GM19468 (cell line): Measurements from ENCODE around the gene ARHGAP25.

Experiments
- ATAC-seq: cut with Tn5 transposase; IDR thresholded peaks from one replicate; pipeline ENCODE4 v1.9.1; 2021; ENCODE audit warnings: mild to moderate bottlenecking, moderate library complexity, moderate number of reproducible peaks; ENCODE audit not compliant: unreplicated experiment; ENCODE audit errors: extremely low read depth

Gene ARHGAP25, protein sequence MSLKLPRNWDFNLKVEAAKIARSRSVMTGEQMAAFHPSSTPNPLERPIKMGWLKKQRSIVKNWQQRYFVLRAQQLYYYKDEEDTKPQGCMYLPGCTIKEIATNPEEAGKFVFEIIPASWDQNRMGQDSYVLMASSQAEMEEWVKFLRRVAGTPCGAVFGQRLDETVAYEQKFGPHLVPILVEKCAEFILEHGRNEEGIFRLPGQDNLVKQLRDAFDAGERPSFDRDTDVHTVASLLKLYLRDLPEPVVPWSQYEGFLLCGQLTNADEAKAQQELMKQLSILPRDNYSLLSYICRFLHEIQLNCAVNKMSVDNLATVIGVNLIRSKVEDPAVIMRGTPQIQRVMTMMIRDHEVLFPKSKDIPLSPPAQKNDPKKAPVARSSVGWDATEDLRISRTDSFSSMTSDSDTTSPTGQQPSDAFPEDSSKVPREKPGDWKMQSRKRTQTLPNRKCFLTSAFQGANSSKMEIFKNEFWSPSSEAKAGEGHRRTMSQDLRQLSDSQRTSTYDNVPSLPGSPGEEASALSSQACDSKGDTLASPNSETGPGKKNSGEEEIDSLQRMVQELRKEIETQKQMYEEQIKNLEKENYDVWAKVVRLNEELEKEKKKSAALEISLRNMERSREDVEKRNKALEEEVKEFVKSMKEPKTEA

DNA sequence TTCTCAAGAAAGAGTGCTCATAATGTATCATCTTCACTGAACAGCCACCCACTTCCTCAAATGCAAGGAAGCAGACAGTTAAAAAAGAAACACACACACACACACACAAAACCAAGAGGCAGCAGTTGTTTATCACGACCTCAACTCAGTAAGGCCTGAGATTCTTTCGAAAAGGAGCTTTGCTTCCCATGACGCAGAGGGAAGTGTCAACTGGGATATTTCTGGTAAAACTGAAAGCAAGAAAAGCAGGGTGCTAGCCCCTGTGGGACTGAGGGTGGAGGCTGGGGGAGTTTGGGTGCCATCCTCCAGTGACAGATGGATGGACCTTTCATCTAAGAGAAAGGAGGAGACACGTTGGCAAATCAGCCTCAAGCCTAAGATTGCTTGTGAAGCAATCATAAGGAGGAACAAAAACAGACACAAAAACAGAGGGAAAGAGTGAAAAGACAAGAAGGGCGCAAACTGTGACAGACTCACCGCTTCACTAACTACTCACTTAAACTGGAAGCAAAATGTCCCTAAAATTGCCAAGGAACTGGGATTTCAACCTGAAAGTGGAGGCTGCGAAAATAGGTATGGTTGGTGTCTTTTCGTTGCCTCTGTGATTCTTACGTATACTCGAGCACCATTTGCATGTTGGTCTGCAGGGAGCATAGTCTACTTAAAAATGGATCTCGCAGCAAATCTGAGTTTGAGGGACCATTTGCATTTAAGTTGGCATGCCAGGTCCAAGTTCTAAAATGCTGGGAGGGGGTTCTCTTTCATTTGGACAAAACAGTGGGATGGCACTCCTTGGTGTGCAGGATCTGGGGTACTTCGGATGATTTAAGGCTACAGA lies at the start of gene ARHGAP25:
Gene ARHGAP25 (plus strand): TSS at position 124 of the 838 bp plus-strand sequence. CDS start 389 bp downstream, at position 513.
- ATAC-seq = no peak

DNA sequence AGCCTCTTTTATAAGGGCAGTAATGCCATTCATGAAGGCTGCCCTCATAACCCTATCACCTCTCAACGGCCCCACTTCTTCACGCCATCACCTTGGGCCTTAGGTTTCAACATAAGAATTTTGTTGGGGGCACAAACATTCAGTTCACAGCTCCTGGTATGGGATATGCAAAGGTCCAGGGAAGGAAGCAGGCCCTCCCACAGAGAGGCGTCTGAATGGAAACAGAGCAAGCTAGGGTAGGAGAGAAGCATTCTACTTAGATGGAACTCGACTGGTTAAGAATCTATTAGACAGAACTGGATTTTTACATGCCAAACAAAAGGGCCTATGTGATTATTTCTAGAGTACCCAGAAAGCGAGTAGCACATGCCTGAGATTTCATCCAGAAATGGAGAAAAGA lies 48.4 kb upstream of the ARHGAP25 start:
- no peak for ATAC-seq

GRCh38 chr2:68687018-68687417 lies 47.6 kb upstream of the ARHGAP25 start:
- no peak for ATAC-seq

DNA sequence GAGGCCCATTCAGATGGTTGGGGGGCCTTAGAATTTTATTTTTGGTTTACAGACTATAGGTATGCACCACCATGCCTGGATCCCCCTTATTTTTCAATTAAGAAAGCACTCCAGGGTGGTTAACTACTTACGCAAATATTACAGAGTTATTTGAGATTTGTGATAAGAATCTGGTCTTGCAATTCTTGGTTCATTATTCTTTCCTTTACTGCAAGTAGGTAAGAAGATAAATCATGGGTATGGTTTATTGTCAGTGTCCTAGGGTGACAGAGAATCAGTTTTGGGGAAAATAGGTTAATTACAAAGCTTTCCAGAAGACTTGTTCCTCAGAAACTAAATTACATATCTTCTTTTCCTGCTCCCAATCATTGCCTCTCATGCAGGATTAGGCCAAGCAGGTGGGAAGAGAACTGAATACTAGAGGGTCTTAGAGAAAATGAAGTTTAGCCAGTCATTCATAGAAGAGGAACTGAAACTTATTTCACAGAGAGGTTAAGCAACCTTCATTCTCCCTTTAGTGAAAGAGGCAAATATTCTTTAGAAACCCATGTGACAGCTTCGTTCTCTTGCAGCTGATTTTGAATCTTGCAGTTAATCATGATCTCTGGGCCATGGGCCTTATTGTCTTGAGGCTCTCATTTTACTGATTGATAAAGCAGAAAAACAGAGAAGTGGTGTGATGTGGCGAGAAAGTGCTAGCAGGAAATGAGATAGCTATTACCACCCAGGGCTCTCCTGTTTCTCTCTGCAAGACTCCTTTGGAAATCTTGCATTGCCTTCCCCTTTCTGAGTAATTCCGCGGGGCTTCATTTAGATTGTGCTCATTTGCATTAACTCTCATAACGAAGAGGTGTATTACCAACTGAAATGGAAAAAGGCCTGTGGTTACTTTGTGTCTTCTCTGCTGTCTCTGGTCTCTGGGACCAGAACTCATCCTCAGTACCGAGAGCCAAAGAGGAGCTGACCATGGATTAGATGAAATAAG lies 44.8 kb upstream of the ARHGAP25 start:
- ATAC-seq = peak; percentile 74

DNA sequence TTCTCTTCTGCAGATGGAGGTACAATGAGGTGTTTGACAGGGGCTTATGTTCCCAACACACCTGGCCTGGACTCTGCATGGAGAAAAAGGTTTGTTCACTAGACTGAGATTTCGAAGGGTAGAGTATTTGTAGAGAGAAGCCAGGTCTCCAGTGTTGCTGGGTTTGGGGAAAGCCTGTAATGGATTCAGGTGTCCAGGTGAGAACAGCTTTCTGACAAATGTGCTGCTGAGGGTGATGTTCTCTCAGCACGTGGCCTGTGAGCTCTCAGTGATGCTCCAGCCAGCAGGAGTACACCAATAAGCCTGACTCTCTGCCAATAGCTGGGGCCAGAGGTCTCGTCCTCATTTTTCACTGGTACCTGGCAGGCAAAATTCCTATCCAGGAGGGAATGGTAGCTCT lies 43.8 kb upstream of the ARHGAP25 start:
- ATAC-seq = no peak

- no peak for ATAC-seq
Measured at GRCh38 chr2:68692511-68692910, 42.1 kb upstream of the ARHGAP25 start.

DNA sequence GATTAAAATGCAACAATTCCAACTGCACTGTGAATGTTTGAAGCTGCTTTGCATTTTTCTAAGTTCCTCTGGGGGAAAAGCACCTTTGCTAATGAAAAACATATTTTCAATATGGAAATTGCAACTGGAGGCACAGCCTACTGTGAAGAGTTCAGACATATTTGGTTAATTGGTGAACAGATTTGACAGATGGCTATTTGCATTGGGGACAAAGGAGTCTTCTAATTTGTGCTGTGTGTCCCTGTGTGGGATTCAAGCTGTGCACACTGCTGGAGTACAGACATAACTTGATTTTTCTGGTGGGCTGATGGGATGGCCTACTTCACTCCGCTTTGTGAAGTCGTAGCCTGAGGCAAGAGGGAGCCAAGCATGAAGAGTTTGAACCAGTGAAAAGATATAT lies 40.7 kb upstream of the ARHGAP25 start:
- no peak for ATAC-seq

GRCh38 chr2:68695971-68696370 lies 38.6 kb upstream of the ARHGAP25 start:
- ATAC-seq = no peak

GRCh38 chr2:68696554-68696953 lies 38.1 kb upstream of the ARHGAP25 start:
- ATAC-seq = no peak

DNA sequence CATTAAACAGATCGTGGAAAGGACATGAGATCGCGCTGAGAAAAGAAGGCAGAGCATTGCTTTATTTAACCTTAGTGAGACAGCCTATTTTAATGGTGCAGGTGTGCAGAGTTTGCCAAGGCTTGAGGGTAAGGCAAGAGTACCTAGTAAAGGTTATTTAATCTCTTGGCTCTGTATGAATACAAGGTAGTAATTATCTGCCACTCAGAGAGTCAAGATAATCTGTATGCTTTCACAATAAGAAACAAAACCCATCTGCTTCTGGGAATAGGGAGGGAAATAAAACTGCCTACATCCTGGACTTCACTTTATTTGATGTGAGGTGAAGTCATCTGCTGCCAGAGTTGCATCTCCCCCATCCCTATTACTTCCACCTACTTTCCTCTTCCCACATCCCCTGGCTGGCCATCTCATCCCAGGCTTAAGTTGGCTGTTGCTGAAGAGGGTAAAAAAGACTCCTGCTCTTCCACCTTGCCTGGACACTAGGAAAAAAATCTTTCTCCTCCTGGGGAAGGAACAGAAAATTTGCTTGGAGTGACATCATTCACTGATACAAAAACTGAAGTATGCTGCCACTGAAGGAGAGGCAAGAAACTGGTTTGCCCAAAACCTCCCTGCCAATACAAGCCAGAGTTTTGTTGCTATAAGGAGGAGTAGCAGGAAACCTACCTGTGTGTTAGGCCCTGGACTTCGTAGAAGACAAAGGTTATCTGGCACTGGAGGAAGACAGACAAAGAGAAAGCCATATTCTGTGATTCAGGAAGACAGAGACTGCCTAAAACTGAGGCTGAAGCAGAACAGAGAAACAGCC lies 35.8 kb upstream of the ARHGAP25 start:
- ATAC-seq = no peak

GRCh38 chr2:68700560-68700959 lies 34.1 kb upstream of the ARHGAP25 start:
- ATAC-seq = no peak

DNA sequence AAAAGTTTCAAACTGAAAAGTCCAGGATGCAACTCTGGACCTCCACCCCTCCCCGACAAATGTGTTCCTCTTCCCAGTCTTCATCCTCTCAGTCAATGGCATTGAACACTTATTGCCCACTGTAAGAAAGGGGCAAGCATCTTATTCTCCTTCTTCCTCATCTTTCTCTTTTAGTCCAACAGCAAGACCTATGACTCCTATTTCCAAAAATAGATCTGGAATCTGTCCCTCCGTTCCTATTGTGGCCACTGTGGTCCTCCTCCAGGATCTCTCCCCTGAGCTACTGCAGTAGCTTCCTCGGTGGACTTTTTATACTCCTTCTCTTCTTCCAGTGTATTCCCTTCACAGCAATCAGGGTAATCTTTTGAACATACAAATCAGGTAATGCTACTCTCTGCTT lies 28.0 kb upstream of the ARHGAP25 start:
- no peak for ATAC-seq

- ATAC-seq = no peak
Measured at GRCh38 chr2:68708629-68709028, 26.0 kb upstream of the ARHGAP25 start.

GRCh38 chr2:68709421-68709911 lies 25.1 kb upstream of the ARHGAP25 start:
- ATAC-seq = no peak

DNA sequence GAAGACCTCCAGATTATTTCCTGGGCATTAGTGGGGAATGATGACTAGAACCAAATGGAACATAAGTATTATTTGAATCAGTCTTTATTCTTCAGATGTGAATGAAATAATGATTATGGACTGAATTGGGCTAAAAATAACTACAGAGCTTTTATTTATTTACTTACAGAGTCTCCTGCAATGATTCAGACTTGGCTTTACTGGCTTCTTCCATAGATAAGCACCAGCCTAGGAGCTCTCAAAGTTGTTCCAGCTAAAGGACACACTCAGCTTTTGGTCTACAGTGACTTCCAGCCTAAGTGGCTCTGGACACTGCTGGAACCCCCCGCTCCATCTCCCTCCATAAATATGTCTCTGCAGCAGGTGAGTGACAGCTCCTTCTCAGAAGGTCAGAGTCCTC lies 24.3 kb upstream of the ARHGAP25 start:
- ATAC-seq = no peak

DNA sequence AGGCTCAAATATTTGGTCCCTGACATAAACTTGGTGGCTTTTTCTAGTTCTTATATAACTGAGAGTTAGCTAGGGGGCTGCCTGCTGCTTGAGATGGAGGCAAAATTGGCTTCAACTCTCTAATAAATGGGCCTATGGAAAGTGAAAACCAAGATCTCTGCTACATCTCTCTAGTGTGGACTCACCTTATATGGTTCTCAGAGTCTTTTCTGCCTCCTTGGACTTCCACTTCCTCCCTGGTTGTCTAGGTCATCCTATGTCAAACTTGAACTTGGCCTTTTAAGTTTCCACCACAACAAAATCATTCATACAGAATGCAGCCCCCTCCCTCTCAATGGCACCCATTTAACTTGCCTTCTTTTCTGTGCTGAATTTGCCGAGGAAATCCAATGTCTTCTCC lies 23.9 kb upstream of the ARHGAP25 start:
- peak; percentile 20 for ATAC-seq

DNA sequence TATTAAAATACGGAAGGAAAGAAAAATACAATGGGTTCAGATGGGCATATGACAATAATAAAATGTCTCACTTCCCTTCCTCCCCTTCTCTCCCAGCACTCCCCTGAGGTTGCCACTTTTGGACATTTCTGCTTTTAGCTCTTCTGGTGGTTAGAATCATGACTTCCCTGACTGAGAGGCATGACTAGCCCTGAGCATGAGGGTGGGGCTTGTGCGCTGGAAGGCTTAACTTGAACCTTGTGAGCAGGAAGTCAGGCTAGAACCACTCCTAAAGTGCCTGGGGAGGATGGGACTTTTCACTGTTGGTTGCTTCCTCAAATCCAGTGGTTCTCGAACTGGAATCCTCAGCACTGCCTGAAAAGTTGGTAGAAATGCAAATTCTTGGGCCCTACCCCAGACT lies 19.7 kb upstream of the ARHGAP25 start:
- peak; percentile 42 for ATAC-seq

GRCh38 chr2:68715353-68716041 lies 19.1 kb upstream of the ARHGAP25 start:
- peak; percentile 9 for ATAC-seq
